Tibial nerve (tissue), 4 donors: ENCODE results near the gene SLMAP. TPM values are rescaled to one million over a fixed set of nuclear protein-coding genes. Genes with fewer than 3 reads are reported as not detected.
A peak's percentile ranks its signal among the peaks of the same experiment; 100 is the strongest.

Experiments used
- DNase-seq, 2 donors: peaks; one replicate each; pipeline ENCODE4 v3.0.0-alpha.2; 2019; ENCODE audit warnings: low spot score in 2 of 2
- H3K27ac ChIP-seq, 4 donors: fragments of 200-600 bp; sonication (generic) in 3 of 4; one replicate each; pipeline ENCODE4 v1.5.1; 2017 to 2019; ENCODE audit warnings: mild to moderate bottlenecking in 1 of 4
- H3K27me3 ChIP-seq, 2 donors: fragments of 200-600 bp; sonication (generic) in 1 of 2; one replicate each; pipeline versions ENCODE4 v1.5.1 to v1.6.0; 2017 to 2019
- H3K36me3 ChIP-seq, 3 donors: fragments of 200-600 bp; sonication (generic); one replicate each; pipeline ENCODE4 v1.5.1; 2018 to 2019
- H3K4me1 ChIP-seq, 4 donors: fragments of 200-600 bp; sonication (generic) in 3 of 4; one replicate each; pipeline ENCODE4 v1.5.1; 2017 to 2019
- H3K4me3 ChIP-seq, 4 donors: fragments of 200-600 bp; sonication (generic) in 3 of 4; one replicate each; pipeline ENCODE4 v1.5.1; 2017 to 2019; ENCODE audit warnings: mild to moderate bottlenecking in 1 of 4, moderate library complexity in 1 of 4
- H3K9me3 ChIP-seq, 4 donors: fragments of 200-600 bp; sonication (generic) in 3 of 4; one replicate each; pipeline ENCODE4 v1.5.1; 2017 to 2019
- CTCF ChIP-seq, 5 experiments: fragments of 200-600 bp in 3 of 5; fragments of 450-650 bp in 2 of 5; sonication (generic) in 3 of 5; IDR thresholded peaks; one replicate each; pipeline ENCODE4 v1.5.1; 2016 to 2019; ENCODE audit warnings: antibody characterized with exemption in 5 of 5, mild to moderate bottlenecking in 3 of 5, moderate library complexity in 2 of 5
- EP300 ChIP-seq, 2 donors: sonication (generic); formaldehyde crosslinking; IDR thresholded peaks; one replicate each; pipeline ENCODE4 v1.6.1; 2017; ENCODE audit warnings: antibody characterized with exemption in 2 of 2, mild to moderate bottlenecking in 1 of 2
- POLR2A ChIP-seq, 2 donors: fragments of 450-650 bp; IDR thresholded peaks; one replicate each; pipeline ENCODE4 v1.6.1; 2017; ENCODE audit warnings: antibody characterized with exemption in 2 of 2, mild to moderate bottlenecking in 2 of 2, moderate library complexity in 2 of 2
- WGBS, 2 donors: methylation state at CpG; one replicate each; pipeline ENCODE4 v1.1.5; 2018; 5-methylcytosine and 5-hydroxymethylcytosine counted together
- total RNA-seq, 4 donors: library from RNA; depleted of rRNA; stranded (reverse); fragments of >200 nt; gene quantifications; one replicate each; pipeline ENCODE4 v1.1.0, GENCODE V29; 2016

SLMAP gene
- total RNA-seq, 4 donors from 2014 or later: 66.6 to 101 (median 87.4) TPM

- H3K4me1 ChIP-seq: peaks cover 0 to 62% (median 30%) of the 10 kb centered on the region in 4 donors
- H3K36me3 ChIP-seq: no peaks in the 10 kb centered on the region
- DNase-seq: peak; percentile 32 to 64
- WGBS, 2 donors: 10 to 18% methylated on average over 7 to 8 of the region's 8 CpGs
- no peaks in the 10 kb centered on the region for H3K9me3 ChIP-seq
- H3K4me3 ChIP-seq: no peak overlapping the region
- TF ChIP-seq EP300 (IDR thresholded peaks at IDR 0.05) (peak in 1 of 2 donors; percentile 64), POLR2A (IDR thresholded peaks at IDR 0.05) (no peak)
- H3K27ac ChIP-seq: peak overlapping the region; percentile 58 to 91 (median 80)
- no peaks in the 10 kb centered on the region for H3K27me3 ChIP-seq
These were observed 195.2 kb downstream of the SLMAP start for GRCh38 chr3:57951066-57951882.

GRCh38 chr3:57952208-57952631, 196.1 kb downstream of the SLMAP start:
- Histone ChIP-seq H3K36me3 (no peaks in the 10 kb centered on the region), H3K9me3 (no peaks in the 10 kb centered on the region), H3K4me1 (peaks cover 0 to 62% (median 30%) of the 10 kb centered on the region in 4 donors), H3K4me3 (no peak overlapping the region), H3K27ac (peak overlapping the region; percentile 58 to 91 (median 80)), H3K27me3 (no peaks in the 10 kb centered on the region)
- DNase-seq: no peak
- no peak for TF ChIP-seq POLR2A (IDR thresholded peaks at IDR 0.05)
- WGBS, 2 donors: 35 to 41% methylated on average over 4 of the region's 4 CpGs

GRCh38 chr3:57952651-57953050, 196.5 kb downstream of the SLMAP start:
- 85 to 91% methylated on average over 5 of the region's 5 CpGs for WGBS, 2 donors
- Histone ChIP-seq H3K27ac (peak overlapping the region in 3 of 4 donors; percentile 38 to 91 (median 87)), H3K9me3 (no peaks in the 10 kb centered on the region), H3K4me3 (no peak overlapping the region), H3K27me3 (no peaks in the 10 kb centered on the region), H3K4me1 (peaks cover 0 to 62% (median 30%) of the 10 kb centered on the region in 4 donors), H3K36me3 (no peaks in the 10 kb centered on the region)
- no peak for DNase-seq
- TF ChIP-seq EP300 (IDR thresholded peaks at IDR 0.05) (no peak), POLR2A (IDR thresholded peaks at IDR 0.05) (no peak), CTCF (IDR thresholded peaks at IDR 0.05) (no peak)

- no peak overlapping the region for H3K4me3 ChIP-seq
- no peak for DNase-seq
- H3K9me3 ChIP-seq: no peaks in the 10 kb centered on the region
- peak overlapping the region in 2 of 4 donors; percentile 87 to 91 for H3K27ac ChIP-seq
- no peaks in the 10 kb centered on the region for H3K36me3 ChIP-seq
- H3K27me3 ChIP-seq: no peaks in the 10 kb centered on the region
- peaks cover 0 to 53% (median 27%) of the 10 kb centered on the region in 4 donors for H3K4me1 ChIP-seq
- TF ChIP-seq CTCF (IDR thresholded peaks at IDR 0.05) (no peak), EP300 (IDR thresholded peaks at IDR 0.05) (no peak), POLR2A (IDR thresholded peaks at IDR 0.05) (no peak)
- WGBS, 2 donors: 35 to 53% methylated on average over 5 to 7 of the region's 7 CpGs
These were observed 197.5 kb downstream of the SLMAP start for GRCh38 chr3:57953576-57953975.

GRCh38 chr3:57956119-57956832, 200.2 kb downstream of the SLMAP start:
- no peak for DNase-seq
- H3K27ac ChIP-seq: no peak overlapping the region
- no peaks in the 10 kb centered on the region for H3K9me3 ChIP-seq
- H3K27me3 ChIP-seq: no peaks in the 10 kb centered on the region
- H3K4me1 ChIP-seq: peaks cover 0 to 47% (median 24%) of the 10 kb centered on the region in 4 donors
- H3K4me3 ChIP-seq: no peak overlapping the region
- TF ChIP-seq POLR2A (IDR thresholded peaks at IDR 0.05) (no peak), EP300 (IDR thresholded peaks at IDR 0.05) (no peak), CTCF (IDR thresholded peaks at IDR 0.05) (no peak)
- WGBS, 2 donors: 78 to 80% methylated on average over 3 of the region's 3 CpGs
- no peaks in the 10 kb centered on the region for H3K36me3 ChIP-seq

GRCh38 chr3:57956833-57957174, 200.7 kb downstream of the SLMAP start:
- no peak for TF ChIP-seq CTCF (IDR thresholded peaks at IDR 0.05)
- TF ChIP-seq POLR2A (IDR thresholded peaks at IDR 0.05): no peak
- no peak for TF ChIP-seq EP300 (IDR thresholded peaks at IDR 0.05)
- H3K4me1 ChIP-seq: peaks cover 0 to 42% (median 18%) of the 10 kb centered on the region in 4 donors
- no peak overlapping the region for H3K27ac ChIP-seq
- no peaks in the 10 kb centered on the region for H3K9me3 ChIP-seq
- no peaks in the 10 kb centered on the region for H3K36me3 ChIP-seq
- WGBS, 2 donors: 84 to 93% methylated on average over 2 of the region's 2 CpGs
- H3K4me3 ChIP-seq: no peak overlapping the region
- DNase-seq: no peak
- H3K27me3 ChIP-seq: no peaks in the 10 kb centered on the region
